ENCODE measurements around the gene OR5D16.
"Not testable (repeated sequence)": the region's sequence is repeated elsewhere in the genome, so short reads cannot be mapped to it uniquely, and the experiment has no call there.

GRCh38 chr11:55884995-55885394 is 46.4 kb downstream of the OR5D16 start:
- not testable (repeated sequence) for TF ChIP-seq FOXO4 (CRISPR knock-in tag; conservative IDR thresholded peaks at IDR 0.05); ZNF510 (CRISPR knock-in tag; IDR thresholded peaks at IDR 0.05; ENCODE audit: low read depth); HOXA3 (CRISPR knock-in tag; IDR thresholded peaks at IDR 0.05); TGIF2 (CRISPR knock-in tag; IDR thresholded peaks at IDR 0.05); ZSCAN22 (CRISPR knock-in tag; IDR thresholded peaks at IDR 0.05); ZZZ3 (CRISPR knock-in tag; IDR thresholded peaks at IDR 0.05; ENCODE audit: borderline replicate concordance); RORA (CRISPR knock-in tag; IDR thresholded peaks at IDR 0.05); REST (IDR thresholded peaks at IDR 0.05; ENCODE audit: borderline replicate concordance in 1 of 2, low read depth in 1 of 2, low read length in 2 of 2); POLR2A (IDR thresholded peaks at IDR 0.05; ENCODE audit: insufficient read depth in 1 of 2, low read depth in 2 of 2, low read length in 2 of 2); TAF1 (CRISPR knock-in tag; IDR thresholded peaks at IDR 0.05); FOSL2 (CRISPR knock-in tag; IDR thresholded peaks at IDR 0.05); XRCC5 (optimal IDR thresholded peaks at IDR 0.05; ENCODE audit: low read length)
